GM18505 (cell line): ENCODE results near the gene UQCRFS1.

Source experiments
- ATAC-seq: cut with Tn5 transposase; IDR thresholded peaks from one replicate; pipeline ENCODE4 v1.9.1; 2021; ENCODE audit not compliant: unreplicated experiment
- POLR2A ChIP-seq: IDR thresholded peaks from 4 replicates; pipeline ENCODE4 v1.6.1; 2011; ENCODE audit warnings: borderline replicate concordance; ENCODE audit not compliant: insufficient read depth, insufficient read length; ENCODE audit errors: extremely low read depth

The UQCRFS1 gene

DNA sequence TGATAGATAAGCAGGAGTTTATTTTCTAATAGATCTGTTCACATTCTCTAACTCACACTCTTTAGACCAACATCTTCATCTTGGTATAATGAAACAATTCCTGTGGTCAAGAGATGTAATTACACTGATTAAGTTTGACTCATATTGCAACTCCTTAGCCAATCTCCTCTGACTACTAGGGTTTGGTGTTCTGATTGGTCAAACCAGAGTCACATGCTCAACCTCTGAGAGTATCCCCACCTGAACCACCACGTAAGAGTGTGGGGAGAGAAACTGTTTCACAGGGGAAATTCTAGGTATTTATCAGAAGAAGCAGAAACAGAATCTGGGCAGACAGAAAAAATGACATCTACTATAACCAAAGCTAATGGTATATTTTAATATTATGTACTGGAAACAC is 42.4 kb downstream of the UQCRFS1 start:
- ATAC-seq = no peak
- TF ChIP-seq POLR2A = no peak

DNA sequence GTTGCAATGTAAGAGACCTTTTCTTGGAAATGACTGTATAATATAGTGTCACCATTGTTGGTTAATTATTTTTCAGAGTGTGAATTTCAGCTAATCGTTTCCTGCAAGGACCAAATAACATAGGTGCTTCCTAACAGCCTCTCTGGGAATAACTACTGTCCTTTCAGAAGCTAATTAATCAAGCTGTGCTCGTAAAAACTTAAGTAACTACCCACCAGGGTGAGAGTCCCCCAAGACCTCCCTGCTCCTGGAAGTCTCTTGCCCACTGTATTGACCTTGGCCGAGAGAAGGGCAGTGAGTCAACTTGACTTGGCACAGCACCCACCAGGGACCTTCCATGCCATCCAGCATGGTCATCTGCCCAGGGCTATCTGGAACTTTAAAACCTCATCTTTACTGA is 50.3 kb downstream of the UQCRFS1 start:
- TF ChIP-seq POLR2A = no peak
- no peak for ATAC-seq

GRCh38 chr19:29155683-29156082 is 57.3 kb downstream of the UQCRFS1 start:
- TF ChIP-seq POLR2A = no peak
- ATAC-seq = no peak
